Measurements from ENCODE around the gene C11orf21.

C11orf21 gene

DNA sequence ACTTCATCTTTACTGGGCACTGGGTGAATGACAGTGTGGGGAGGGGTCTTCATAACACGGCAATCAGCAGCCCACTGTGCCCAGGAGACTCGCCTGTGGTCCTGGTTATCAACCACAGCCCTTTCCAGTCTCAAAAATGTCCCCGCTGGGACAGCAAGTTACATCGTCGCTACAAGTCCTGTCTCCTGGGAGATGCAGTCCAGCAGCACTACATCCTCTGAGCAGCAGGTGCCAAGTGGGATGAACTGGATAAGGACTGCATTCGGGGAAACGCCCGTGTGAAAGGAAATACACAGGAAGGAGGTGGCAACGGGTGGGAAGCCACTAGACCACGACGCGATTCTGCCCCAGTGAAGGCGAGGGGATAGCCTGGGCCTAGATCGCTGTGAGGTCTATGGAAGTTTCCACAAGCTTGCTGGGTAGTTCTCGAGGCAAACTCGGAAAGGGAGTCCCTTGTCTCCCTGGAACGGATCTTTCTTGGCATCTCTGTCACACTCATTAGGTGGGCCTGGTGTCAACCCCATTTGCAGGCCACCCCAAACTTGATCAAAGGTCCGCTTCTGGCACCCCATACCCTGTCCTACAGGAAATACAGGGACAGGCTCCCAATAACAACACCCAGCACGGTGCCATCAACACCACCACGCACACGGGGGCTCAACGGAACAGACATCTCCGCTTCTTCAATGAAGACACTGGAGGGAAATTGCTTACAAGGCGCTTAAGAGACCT is 35.7 kb downstream of the C11orf21 start:
- TF ChIP-seq CTCF (IDR thresholded peaks at IDR 0.05; ENCODE audit: borderline replicate concordance, insufficient read depth, low read depth, low read length): no peak
- H3K4me3 ChIP-seq (ENCODE audit: low read depth, low read length): no peak overlapping the region

DNA sequence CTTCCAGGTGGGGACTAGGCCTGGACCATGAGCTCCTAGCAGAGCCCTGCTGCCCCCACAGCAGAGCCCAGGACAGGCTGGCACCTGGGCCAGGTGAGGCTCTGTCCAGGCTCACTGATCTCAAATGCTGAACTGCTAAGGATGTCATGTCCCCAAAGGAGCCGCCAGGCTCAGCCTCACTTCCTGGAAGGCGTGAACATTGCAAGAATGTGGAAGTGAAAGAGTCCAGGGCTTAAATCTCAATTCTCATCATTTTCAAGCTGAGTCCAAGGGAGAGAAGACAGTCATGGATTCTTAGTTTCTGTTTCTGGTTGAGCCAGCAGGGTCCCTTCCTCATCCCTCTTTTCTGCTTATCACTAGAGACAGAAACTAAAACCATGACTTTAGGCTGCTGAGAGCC is 36.3 kb downstream of the C11orf21 start:
- no peak overlapping the region for H3K4me3 ChIP-seq (ENCODE audit: low read depth, low read length)
- TF ChIP-seq CTCF (IDR thresholded peaks at IDR 0.05; ENCODE audit: borderline replicate concordance, insufficient read depth, low read depth, low read length): no peak

GRCh38 chr11:2264366-2265053 is 37.2 kb downstream of the C11orf21 start:
- TF ChIP-seq CTCF (IDR thresholded peaks at IDR 0.05; ENCODE audit: borderline replicate concordance, insufficient read depth, low read depth, low read length): no peak
- no peak overlapping the region for H3K4me3 ChIP-seq (ENCODE audit: low read depth, low read length)

DNA sequence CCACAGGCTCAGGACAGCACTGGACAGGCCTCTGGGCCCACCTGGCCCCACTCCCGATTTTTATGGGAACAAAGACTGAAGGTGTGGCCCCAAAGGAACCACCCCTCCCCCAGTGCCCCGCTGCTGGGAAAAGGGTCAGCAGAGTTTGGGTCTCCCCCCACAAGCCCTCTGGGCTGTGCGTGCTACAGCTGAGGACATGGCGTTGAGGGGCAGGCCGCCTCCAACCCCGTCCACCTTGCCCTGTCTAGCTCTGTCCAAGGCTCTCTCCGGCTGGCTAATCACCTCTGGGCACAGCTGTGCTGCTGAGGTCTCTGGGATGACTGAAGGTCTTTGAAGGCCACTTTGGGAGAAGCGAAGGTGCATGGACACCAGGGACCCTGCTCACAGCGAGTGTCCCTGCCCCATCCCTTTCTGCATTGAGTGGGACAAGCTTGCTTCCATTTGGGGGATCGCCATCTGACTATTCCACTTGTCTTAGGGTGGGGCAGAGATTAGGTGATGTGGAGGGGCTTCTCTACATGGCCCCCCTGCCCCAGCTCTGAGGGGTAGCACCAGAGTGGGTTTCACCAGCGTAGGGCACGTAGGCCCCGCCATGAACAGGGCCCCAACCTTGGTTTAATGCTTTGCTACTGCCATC is 37.9 kb downstream of the C11orf21 start:
- no peak overlapping the region for H3K4me3 ChIP-seq (ENCODE audit: low read depth, low read length)
- no peak for TF ChIP-seq CTCF (IDR thresholded peaks at IDR 0.05; ENCODE audit: borderline replicate concordance, insufficient read depth, low read depth, low read length)

DNA sequence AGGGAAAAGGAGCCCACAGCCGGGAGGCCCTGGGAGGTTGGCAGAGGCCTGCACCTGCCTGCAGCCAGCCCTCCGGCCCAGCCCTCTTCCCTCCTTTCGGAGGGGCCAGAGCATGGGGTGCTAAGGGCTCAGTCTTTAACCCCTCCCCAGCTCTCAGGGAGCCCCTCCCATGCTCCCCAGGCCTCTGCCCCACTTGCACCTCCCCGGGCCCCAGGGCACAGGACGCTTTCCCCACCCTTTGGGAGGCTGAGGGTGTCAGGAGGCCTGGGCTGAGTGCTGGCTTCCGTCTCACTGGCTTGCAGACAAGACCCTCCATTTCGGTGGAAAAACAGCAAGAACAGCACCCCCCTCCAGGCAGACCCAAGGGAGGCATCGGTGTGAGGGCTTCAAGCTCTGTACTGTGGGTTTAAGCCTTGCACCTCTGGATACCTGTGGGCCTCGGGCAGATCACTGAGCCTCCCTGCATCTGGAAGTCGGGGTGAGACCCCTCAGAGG is 38.6 kb downstream of the C11orf21 start:
- H3K4me3 ChIP-seq (ENCODE audit: low read depth, low read length): no peak overlapping the region
- TF ChIP-seq CTCF (IDR thresholded peaks at IDR 0.05; ENCODE audit: borderline replicate concordance, insufficient read depth, low read depth, low read length): no peak

DNA sequence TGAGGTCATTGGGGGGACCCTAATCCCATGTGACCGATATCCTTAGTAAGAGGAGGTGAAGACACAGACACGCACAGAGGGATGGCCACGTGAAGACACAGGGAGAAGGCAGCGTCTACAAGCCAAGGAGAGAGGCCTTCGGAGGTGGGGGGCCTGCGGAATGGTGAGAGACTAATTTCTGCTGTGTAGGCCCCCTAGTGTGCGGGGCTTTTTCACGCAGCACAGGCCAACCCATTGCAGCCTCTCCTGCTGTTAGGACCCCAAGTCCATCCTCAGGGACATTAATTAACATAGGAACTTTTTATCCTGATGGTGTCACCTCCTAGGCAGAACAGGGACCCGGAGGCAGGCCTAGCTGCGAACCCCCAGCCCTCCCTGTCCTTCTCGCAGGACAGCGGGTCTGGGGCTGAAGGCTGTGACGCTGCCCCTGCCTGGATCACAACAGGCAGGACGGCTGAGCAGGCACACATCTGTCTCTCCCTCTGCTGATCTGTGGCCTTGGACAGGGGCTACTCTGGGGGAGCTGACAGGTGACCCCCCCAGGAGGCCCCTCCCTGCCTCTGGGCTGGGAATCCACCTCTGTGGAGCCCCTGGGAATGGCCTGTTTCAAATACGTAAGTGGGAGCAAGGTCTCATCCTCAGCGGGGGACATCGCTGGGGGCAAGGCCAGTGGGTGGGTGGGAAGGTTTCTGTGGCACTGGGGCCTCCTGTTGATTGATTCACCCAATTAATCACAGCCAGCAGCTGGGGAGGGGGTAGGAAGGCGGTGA is 39.2 kb downstream of the C11orf21 start:
- TF ChIP-seq CTCF (IDR thresholded peaks at IDR 0.05; ENCODE audit: borderline replicate concordance, insufficient read depth, low read depth, low read length): no peak
- H3K4me3 ChIP-seq (ENCODE audit: low read depth, low read length): no peak overlapping the region

Data from GM12875 (cell line).